LNCaP clone FGC (cell line): ENCODE data around the gene ESYT2.
"Not testable (repeated sequence)": the region's sequence is repeated elsewhere in the genome, so short reads cannot be mapped to it uniquely, and the experiment has no call there.

ENCODE experiments used
- DNase-seq: peaks from one replicate; pipeline ENCODE4 v3.0.0-alpha.2; 2011; ENCODE audit warnings: low read depth
- H3K4me3 ChIP-seq: 2 replicates; pipeline ENCODE4 v1.5.1; 2011; ENCODE audit warnings: mild to moderate bottlenecking, low read depth, low read length, control low read depth
- CTCF ChIP-seq: IDR thresholded peaks from 2 replicates; pipeline ENCODE4 v1.5.1; 2012; ENCODE audit warnings: mild to moderate bottlenecking; ENCODE audit not compliant: control insufficient read depth, insufficient read depth; ENCODE audit errors: extremely low read depth

Gene ESYT2

GRCh38 chr7:158702944-158703343 lies 126.4 kb downstream of the ESYT2 start:
- DNase-seq, result no peak
- TF ChIP-seq CTCF, result no peak
- H3K4me3 ChIP-seq, result peak overlapping the region; percentile 98

GRCh38 chr7:158702196-158702595 lies 127.1 kb downstream of the ESYT2 start:
- DNase-seq, result no peak
- H3K4me3 ChIP-seq, result no peak overlapping the region
- no peak for TF ChIP-seq CTCF

DNA sequence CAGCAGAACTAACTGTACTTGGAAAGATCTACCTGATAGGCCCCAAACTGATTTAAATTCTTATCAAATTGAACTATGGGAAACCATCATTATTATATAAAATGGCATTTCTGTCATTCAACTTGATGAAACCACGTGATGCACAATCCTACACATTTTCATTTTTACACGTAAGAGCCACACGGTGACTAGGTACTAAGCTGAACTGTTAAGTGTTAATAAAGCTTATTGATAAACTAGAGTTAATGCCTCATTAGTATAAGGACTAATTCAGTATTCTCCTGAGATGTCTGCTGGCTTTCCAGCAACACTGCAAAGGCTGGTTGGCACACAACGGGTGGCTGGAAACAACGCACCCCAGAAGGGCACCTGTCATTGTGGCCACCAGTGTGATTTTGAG lies 129.3 kb downstream of the ESYT2 start:
- no peak overlapping the region for H3K4me3 ChIP-seq
- no peak for DNase-seq
- no peak for TF ChIP-seq CTCF

DNA sequence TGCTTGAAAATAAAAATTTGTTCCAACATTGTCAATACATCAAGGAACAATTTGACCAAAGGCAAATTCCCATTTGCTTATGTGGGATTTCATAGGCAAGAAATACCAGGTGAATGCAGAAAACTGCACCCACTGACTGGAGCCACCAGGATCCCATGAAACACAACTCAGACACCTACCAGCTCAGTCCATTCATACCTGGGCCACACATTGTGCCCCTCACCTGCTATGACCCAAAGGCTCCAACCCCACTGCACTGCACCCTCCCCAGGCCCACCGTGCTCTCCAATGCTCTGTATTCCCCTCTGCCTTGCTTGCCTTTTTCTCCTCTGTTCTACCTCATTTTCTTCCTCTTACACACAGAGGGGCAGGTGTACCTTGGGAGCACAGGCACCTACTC lies 130.0 kb downstream of the ESYT2 start:
- no peak for TF ChIP-seq CTCF
- DNase-seq, result no peak
- H3K4me3 ChIP-seq, result no peak overlapping the region

GRCh38 chr7:158698657-158699195 lies 130.6 kb downstream of the ESYT2 start:
- no peak overlapping the region for H3K4me3 ChIP-seq
- TF ChIP-seq CTCF, result no peak
- DNase-seq, result no peak

DNA sequence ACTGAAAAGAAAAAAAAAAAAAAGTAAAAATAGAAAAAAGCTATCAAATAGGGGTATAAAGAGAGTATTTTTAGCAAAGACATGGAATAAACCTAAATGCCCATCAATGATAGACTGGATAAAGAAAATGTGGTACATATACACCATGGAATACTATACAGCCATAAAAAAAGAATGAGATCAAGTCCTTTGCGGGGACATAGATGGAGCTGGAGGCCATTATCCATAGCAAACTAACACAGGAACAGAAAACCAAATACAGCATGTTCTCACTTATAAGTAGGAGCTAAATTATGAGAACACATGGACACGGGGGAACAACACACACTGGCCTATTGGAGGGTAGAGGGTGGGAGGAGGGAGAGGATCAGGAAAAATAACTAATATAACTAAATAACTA lies 131.7 kb downstream of the ESYT2 start:
- not testable (repeated sequence) for DNase-seq, H3K4me3 ChIP-seq

- DNase-seq, result peak; percentile 72
- peak; percentile 90 for TF ChIP-seq CTCF
- H3K4me3 ChIP-seq, result no peak overlapping the region
Observed at GRCh38 chr7:158695726-158696452, 133.4 kb downstream of the ESYT2 start.
